Measurements from ENCODE around the gene RPL27.
A peak's percentile ranks its signal among the peaks of the same experiment; 100 is the strongest.
"Not testable (repeated sequence)": the region's sequence is repeated elsewhere in the genome, so short reads cannot be mapped to it uniquely, and the experiment has no call there.

The RPL27 gene

DNA sequence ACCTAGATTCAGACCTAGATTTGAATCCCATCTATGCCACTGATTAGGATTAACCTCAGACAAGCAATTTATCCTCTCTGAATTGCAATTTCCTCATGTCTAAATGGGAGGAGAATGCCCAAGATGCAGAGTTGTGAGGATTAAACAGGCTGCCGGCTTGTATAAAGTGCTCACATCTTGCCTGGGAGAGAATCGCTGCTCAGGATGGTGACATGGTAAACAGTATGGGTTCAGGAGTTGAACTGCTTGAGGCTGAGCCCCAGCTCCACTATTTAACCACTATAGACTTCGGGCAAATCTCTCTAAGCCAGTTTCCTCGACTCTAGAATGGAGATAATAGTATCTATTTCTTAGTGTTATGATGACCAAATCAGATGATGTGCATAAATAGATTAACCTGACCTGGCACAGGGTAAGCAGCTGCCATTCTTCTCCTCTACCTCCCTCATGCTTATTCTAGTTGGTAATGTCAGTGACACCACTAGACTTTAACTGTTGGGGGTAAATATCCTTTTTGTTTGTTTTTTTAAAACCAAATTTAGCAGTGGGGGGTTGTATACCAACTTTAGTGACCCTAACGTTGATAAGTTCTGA, 732 bp upstream of the RPL27 start:
- no peak for DNase-seq

- DNase-seq: no peak
These were observed 845 bp downstream of the RPL27 start for GRCh38 chr17:42999003-42999525.

DNA sequence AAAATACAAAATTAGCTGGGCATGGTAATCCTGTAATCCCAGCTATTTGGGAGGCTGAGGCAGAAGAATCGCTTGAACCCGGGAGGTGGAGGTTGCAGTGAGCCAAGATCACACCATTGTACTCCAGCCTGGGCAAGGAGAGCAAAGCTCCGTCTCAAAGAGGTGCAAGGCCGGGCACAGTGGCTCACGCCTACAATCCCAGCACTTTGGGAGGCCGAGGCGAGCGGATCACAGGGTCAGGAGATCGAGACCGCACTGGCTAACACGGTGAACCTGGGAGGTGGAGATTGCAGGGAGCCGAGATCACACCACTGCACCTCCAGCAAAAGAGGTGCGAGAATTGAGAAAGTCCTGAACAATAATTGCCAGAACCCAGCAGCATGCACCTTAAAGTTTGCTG, 2.7 kb downstream of the RPL27 start:
- DNase-seq: not testable (repeated sequence)

DNA sequence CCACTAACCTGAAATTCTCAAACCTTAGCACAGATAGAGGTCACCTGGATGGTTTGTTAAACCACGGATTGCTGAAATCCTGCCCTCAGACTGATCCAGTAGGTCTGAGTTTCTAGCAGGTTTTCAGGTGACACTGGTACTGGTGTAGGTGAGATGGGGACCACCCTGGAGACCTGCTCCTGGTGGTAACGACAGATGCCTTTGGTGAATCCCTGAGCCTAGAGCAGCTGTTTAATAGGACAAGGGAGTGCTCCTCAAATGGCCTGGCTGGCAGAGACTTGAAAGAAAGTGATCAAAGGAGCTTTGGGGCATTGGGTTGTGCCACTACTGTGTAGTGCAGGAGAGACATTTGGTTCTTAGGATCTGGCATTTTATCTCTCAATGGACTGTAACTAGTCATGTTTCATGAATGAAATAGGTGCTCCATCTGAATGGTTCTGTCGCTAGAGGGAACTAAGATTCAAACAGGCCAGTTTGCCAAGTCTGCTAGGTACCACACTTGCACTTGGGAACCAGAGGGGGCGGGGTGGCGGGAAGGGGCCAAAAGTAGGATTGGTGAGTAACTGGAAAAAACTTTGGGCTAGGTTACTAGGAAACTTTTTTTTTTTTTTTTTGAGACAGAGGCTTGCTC, 5.4 kb downstream of the RPL27 start:
- DNase-seq: no peak

DNA sequence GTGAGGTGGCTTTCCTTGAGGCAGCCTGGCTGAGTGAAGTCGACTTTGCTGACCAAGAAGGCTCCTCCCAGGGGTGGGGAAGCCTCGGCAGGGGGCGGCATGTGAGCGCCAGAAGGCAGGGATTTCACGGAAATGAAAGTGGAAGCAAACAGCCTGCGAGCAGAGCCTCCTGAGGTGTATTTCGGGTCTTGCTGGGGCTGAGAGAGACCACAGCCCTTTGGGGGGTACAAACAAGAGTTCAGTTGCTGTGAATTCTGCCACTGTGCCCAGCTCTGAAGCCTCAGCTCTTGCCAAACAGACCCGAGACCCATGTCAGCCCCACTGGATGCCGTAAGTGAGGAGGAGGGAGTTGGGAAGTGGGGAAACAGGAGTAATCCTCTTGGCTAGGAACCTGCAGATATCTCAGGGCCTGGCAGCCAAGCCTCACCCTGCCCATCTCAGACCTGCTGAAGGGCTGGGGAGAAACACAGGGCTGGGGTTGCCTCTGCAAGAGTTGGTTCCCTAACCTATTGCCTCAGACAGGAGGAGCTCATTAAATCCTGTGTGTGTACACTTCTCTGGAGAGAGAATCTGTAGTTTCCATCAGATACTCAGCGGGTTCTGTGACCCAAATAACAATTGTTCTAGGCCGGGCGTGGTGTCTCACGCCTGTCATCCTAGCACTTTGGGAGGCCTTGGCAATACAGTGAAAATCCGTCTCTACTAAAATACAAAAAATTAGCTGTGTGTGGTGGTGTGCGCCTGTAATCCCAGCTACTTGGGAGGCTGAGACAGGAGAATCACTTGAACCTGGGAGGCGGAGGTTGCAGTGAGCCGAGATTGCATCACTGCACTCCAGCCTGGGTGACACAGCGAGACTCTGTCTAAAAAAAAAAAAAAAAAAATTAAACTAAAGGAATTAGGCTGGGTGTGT, 8.7 kb downstream of the RPL27 start, which contains the start of gene IFI35:
IFI35 (plus strand) TSS at position 146 of the 913 bp plus-strand sequence; CDS start at position 310, 164 bp downstream.
- peak; percentile 88 for DNase-seq

DNA sequence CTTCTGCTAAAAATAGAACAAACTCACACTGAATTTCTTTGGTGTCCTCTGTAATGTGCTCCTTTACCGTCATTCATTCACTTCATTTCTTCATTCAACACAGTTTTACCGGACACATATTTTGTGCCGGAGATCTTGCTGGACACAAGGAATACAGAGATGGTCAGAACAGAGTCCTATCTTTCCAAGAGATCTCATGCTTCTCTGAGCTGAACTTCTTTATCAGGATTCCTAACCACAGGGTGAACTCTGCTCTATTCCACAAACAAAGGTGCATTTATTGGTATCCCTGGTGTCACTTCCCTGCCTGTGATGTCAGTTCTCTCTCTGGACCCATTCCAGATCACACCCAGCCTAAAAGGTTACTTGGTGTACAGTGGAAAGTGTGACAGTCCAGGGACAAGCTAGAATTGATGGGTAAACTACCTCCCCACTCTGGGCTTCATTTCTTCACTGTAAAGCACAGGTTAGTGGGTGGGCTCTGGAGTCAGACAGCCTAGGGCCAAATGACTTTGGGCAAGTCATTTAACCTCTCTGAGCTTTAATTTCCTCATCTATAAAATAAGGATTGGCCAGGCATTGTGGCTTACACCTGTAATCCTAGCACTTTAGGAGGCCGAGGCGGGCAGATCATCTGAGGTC, 12.6 kb downstream of the RPL27 start:
- no peak for DNase-seq

- no peak for DNase-seq
These were observed 13.7 kb downstream of the RPL27 start for GRCh38 chr17:43011728-43012472.

GRCh38 chr17:43013296-43013695, 15.1 kb downstream of the RPL27 start:
- no peak for DNase-seq

DNA sequence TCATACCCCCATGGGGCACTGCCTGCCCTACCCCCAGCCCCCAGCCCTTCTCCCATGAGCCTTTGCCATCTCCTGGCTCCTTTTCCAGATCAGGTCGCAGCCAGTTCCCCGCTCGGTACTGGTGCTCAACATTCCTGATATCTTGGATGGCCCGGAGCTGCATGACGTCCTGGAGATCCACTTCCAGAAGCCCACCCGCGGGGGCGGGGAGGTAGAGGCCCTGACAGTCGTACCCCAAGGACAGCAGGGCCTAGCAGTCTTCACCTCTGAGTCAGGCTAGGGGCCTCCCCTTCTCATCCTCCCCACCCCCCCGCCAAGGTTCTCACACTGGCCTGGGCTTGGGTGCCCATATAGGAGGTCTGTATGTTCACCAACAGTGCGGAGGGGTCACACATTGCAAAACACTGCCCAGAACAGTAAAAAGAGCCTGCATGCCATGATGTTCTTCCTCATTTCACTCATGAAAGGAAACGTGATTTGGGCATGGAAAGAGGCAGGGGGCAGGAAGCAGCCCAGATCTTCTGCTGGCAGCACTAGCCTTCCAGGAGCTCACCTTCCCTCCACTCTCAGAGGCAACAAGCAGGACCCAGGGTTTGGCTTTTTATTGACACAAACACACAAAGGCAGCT, 15.9 kb downstream of the RPL27 start:
- no peak for DNase-seq

GRCh38 chr17:43014649-43015542, 16.7 kb downstream of the RPL27 start:
- DNase-seq: no peak

- DNase-seq: no peak
These were observed 17.4 kb downstream of the RPL27 start for GRCh38 chr17:43015579-43015978.

- no peak for DNase-seq
These were observed 18.0 kb downstream of the RPL27 start for GRCh38 chr17:43016216-43016615.

DNA sequence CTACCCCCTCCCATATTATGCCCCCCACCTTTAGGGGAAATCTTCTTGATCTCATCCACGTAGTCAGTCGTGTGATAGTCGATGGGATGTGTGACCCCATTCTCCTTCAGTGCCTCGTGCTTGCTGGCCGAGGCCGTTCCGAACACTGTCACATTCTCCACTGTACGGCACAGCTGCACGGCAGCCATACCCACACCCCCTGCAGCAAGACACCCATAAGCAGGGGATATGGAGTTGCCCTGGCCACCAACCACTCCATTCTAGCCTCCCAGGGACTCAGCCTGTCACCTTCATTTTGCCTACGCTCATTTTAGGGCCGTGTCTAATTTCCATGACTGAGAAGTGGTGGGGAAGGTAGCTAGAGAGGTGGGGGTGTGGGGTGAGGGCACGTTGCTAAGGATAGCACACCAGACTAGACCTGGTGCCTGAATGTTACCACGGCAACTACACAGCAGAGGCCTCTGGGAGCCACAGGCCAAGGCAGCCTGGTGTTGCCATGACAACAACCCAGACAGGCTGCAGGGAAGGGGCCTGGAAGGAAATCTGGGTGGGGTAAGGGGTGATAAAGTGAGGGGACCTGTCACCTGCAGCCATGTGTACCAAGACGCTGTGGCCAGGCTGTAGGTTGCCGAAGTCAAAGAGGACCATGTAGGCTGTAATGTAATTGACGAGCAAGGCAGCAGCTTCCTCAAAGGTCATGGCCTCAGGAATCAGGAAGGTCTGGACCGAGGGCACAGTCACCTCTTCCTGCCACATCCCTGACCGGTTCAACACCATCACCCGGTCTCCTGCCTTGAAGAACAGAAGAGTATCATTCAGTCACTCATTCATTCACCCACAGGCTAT, 20.0 kb downstream of the RPL27 start:
- peak; percentile 24 for DNase-seq

DNA sequence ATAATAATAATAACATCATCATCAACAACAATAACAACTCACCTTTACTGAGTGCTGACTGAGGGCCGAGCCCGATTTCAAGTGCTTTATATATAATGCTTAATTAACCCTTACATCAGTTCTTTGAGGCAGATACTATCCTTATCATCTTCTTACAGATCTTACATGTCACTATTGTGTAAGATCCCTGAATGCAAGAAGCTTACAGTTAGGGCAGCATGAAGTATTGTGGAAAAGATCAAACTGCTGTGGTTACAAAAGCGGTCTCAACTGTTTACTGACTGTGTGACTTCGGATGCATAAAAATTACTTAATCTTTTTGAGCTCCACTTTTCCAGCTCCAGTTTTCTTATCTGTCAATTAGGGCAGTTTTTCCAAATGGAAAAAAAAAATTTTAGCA, 20.7 kb downstream of the RPL27 start:
- DNase-seq: no peak

GRCh38 chr17:43019418-43019817, 21.2 kb downstream of the RPL27 start:
- DNase-seq: no peak

GRCh38 chr17:43020030-43020621, 21.9 kb downstream of the RPL27 start:
- DNase-seq: no peak

DNA sequence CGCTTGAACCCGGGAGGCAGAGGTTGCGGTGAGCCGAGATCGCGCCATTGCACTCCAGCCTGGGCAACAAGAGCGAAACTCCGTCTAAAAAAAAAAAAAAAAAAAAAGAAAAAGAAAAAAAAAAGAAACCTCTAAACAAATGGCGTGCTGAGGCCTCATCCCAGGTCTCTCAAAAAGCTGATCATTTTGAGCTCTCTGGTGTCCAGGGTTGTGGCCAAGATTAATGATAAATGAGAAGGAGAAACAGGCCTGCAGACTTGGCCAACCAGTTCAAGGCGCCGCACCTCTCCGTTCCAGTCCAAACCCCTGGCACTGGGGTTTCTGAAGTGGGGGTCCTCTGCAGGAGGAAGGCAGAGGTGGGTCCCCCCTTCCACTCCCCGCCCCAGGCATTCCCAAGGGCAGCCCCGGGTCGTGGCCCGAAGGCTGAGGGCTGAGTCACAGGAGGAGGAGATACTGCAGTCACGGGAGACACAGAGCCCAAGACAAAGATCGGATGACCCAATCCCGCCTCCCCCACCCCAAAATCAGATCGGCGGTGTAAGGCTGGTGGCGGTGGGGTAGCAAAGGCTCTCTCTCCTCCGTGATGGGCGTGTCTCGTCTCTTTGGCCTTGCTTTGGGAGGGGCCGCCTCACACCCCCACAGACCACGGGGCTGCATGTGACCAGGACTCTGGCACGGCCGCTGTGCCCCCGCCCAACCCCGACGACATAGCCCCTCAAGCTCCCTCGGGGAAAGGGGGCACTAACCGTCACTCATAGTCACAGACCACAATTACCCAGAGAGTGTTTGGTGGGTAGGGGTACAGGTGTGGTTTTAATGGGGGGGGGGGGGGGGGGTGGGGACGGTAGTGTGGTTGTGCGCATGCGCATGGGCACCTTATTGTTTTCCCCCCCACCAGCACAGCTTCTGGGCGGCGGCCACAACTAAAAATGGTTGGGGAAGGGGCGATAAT, 22.8 kb downstream of the RPL27 start:
- peak; percentile 39 for DNase-seq
